ENCODE measurements around the gene SIX3. TPM values are rescaled to one million over a fixed set of nuclear protein-coding genes. Genes with fewer than 3 reads are reported as not detected.

Gene SIX3
- total and polyA plus RNA-seq, 2 of the 4 experiments (the other 2 are of a cell fraction): not detected

DNA sequence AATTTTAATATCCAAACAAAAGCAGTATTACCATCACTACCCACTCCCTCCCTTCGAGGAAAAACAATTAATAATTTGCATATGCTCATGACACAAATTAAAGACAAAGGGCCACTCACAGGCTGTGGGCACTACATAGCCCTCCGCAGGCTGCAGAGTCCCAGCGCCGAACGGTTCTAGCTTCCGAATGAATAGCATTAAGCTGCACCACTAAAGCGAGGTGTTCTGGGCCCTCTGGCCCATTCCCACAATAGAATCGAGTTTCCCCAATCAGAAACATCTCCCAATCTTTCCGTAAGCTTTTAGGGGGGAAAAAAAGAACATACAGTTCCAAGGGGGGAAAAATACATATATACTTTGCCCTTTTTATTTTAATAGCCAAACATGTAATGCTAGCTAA is 14.5 kb upstream of the SIX3 start:
- Histone ChIP-seq H2AFZ (replicated peaks; ENCODE audit: low read length, poor library complexity) (no peak overlapping the region), H4K8ac (ENCODE audit: low read depth in 2 of 2, low read length in 2 of 2) (no peak overlapping the region), H2BK20ac (ENCODE audit: low read depth, low read length) (no peak overlapping the region), H3K4me2 (ENCODE audit: low read depth, low read length) (no peak overlapping the region), H2BK120ac (ENCODE audit: low read depth, low read length) (no peak overlapping the region), H4K91ac (ENCODE audit: insufficient read depth, low read depth, low read length) (no peak overlapping the region), H2BK5ac (ENCODE audit: low read depth, low read length, poor library complexity, severe bottlenecking) (no peak overlapping the region), H3K27ac (ENCODE audit: insufficient read depth, low read length) (no peak overlapping the region), H2BK15ac (ENCODE audit: low read depth, low read length) (no peak overlapping the region), H3K4me3 (ENCODE audit: insufficient read depth, low read depth, low read length) (no peak overlapping the region), H3K79me1 (ENCODE audit: low read depth in 1 of 2, low read length in 2 of 2) (no peaks in the 10 kb centered on the region), H3K36me3 (ENCODE audit: control insufficient read depth, insufficient read depth, low read length) (no peaks in the 10 kb centered on the region), H3K4me1 (ENCODE audit: control insufficient read depth, insufficient read depth, low read length) (no peaks in the 10 kb centered on the region), H3K56ac (ENCODE audit: extremely low read depth, insufficient read depth, low read length) (no peak overlapping the region), H3K9ac (ENCODE audit: low read depth, low read length) (no peak overlapping the region), H3K4ac (ENCODE audit: low read depth, low read length) (no peak overlapping the region), H4K5ac (ENCODE audit: low read depth, low read length) (no peak overlapping the region), H3K14ac (replicated peaks; ENCODE audit: low read depth, low read length) (no peak overlapping the region), H3K9me1 (ENCODE audit: insufficient read depth, low read length) (no peaks in the 10 kb centered on the region), H3K9me3 (ENCODE audit: control insufficient read depth, insufficient read depth, low read length) (peaks cover 2% of the 10 kb centered on the region), H2AK5ac (ENCODE audit: low read depth, low read length) (no peak overlapping the region), H3K18ac (ENCODE audit: low read depth, low read length) (no peak overlapping the region), H3K23ac (ENCODE audit: low read depth, low read length) (no peak overlapping the region), H3K27me3 (ENCODE audit: control insufficient read depth, insufficient read depth, low read length) (peaks cover 77% of the 10 kb centered on the region), H2AK9ac (replicated peaks; ENCODE audit: low read depth, low read length, poor library complexity) (no peak overlapping the region), H4K20me1 (ENCODE audit: insufficient read depth, low read length) (no peaks in the 10 kb centered on the region)
- in situ Hi-C loops (cut with MboI; ENCODE audit: low sequenced_read_pairs): no loop called here
- dilution Hi-C loops (cut with HindIII; ENCODE audit: low sequenced_read_pairs, unreplicated experiment): no loop called here
- TF ChIP-seq BHLHE40 (IDR thresholded peaks at IDR 0.05; ENCODE audit: low read depth, low read length): no peak
- TF ChIP-seq CEBPB (IDR thresholded peaks at IDR 0.05; ENCODE audit: low read depth, low read length): no peak
- TF ChIP-seq, protein P1, sequence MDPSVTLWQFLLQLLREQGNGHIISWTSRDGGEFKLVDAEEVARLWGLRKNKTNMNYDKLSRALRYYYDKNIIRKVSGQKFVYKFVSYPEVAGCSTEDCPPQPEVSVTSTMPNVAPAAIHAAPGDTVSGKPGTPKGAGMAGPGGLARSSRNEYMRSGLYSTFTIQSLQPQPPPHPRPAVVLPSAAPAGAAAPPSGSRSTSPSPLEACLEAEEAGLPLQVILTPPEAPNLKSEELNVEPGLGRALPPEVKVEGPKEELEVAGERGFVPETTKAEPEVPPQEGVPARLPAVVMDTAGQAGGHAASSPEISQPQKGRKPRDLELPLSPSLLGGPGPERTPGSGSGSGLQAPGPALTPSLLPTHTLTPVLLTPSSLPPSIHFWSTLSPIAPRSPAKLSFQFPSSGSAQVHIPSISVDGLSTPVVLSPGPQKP (IDR thresholded peaks at IDR 0.05; ENCODE audit: borderline replicate concordance, low read depth, low read length): no peak
- no peak for TF ChIP-seq CHD1 (IDR thresholded peaks at IDR 0.05; ENCODE audit: low read depth, low read length)
- TF ChIP-seq POLR2A (IDR thresholded peaks at IDR 0.05; ENCODE audit: low read depth, low read length): no peak
- TF ChIP-seq RCOR1 (IDR thresholded peaks at IDR 0.05; ENCODE audit: insufficient replicate concordance, low read length): no peak
- TF ChIP-seq MXI1 (IDR thresholded peaks at IDR 0.05; ENCODE audit: borderline replicate concordance, low read depth, low read length): no peak
- TF ChIP-seq CTCF (conservative IDR thresholded peaks at IDR 0.05; ENCODE audit: low read depth, low read length): no peak
- no peak for TF ChIP-seq NFE2L2 (IDR thresholded peaks at IDR 0.05; ENCODE audit: low read depth, low read length)
- TF ChIP-seq USF2 (IDR thresholded peaks at IDR 0.05; ENCODE audit: low read depth, low read length): no peak
- TF ChIP-seq MAFK (IDR thresholded peaks at IDR 0.05; ENCODE audit: low read depth, low read length): no peak
- no peak for TF ChIP-seq RFX5 (IDR thresholded peaks at IDR 0.05; ENCODE audit: low read depth, low read length)
- TF ChIP-seq MAZ (IDR thresholded peaks at IDR 0.05; ENCODE audit: borderline replicate concordance, low read depth, low read length): no peak
- no peak for TF ChIP-seq RAD21 (IDR thresholded peaks at IDR 0.05; ENCODE audit: low read length)
- TF ChIP-seq FOS (IDR thresholded peaks at IDR 0.05; ENCODE audit: low read depth, low read length): no peak
- TF ChIP-seq SMC3 (IDR thresholded peaks at IDR 0.05; ENCODE audit: low read depth, low read length): no peak
- intact Hi-C loops (cut with micrococcal nuclease): no loop called here
- BruUV-seq (replicated peaks): no TSS peak
- ChIA-PET POLR2A (ENCODE audit: unreplicated experiment) (interaction anchor here (0.7 kb wide), 1 partner anchor 8 kb away, joined by 9 read pairs; no protein-coding TSS in a partner anchor), CTCF (no interaction called here)
- ATAC-seq (ENCODE audit: low read depth): no peak
- DNase-seq: no peak
- 40% methylated on average over 1 of the region's 9 CpGs; no CpG with 5 or more reads in 1 of the 2 experiments for WGBS, 2 experiments (ENCODE audit: extremely low coverage in 2 of 2, insufficient read length in 1 of 2)
